Coronary artery (tissue), 2 donors: Measurements from ENCODE around the gene TRANK1.
"Not testable (repeated sequence)": the region's sequence is repeated elsewhere in the genome, so short reads cannot be mapped to it uniquely, and the experiment has no call there.

Experiments
- DNase-seq: peaks from one replicate; pipeline ENCODE4 v3.0.0-alpha.2; 2017; ENCODE audit warnings: low spot score
- H3K27ac ChIP-seq, 2 donors: fragments of 200-600 bp; sonication (generic); one replicate each; pipeline ENCODE4 v1.5.1; 2016 to 2019
- H3K4me3 ChIP-seq: fragments of 200-600 bp; sonication (generic); 2 replicates; pipeline ENCODE4 v1.5.1; 2016; ENCODE audit warnings: mild to moderate bottlenecking, moderate library complexity
- TF ChIP-seq, protein P1 (sequence below): fragments of 200-600 bp; sonication (generic); IDR thresholded peaks from one replicate; pipeline ENCODE4 v1.5.1; 2019; ENCODE audit warnings: antibody characterized with exemption

TRANK1 gene

DNA sequence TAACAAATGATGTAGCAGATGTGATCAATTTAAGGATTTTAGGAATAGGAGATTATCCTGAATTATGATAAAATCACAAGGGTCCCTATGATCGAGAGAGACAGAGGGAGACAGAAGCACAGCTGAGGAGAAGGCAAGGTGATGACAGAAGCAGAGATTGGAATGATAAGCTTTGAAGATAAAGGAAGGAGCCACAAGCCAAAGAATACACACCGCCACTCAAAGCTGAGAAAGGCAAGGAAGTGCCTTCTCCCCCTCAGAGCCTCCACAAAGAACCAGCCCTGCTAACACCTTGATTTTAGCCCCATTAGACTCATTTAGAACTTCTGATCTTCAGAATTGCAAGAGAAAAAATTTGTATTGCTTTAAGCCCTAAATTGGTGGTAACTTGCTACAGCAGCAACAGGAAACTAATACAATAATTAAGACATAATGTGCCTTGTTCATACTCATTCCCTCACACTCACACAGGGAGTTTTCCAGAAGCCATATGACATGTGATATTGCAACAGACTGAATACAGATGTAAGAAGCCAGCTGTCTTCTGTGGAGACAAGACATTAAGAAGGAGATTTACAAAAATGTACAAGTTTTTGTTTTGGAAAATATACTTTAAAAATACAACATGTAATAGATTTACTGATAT is 38.2 kb downstream of the TRANK1 start:
- H3K4me3 ChIP-seq = no peak overlapping the region
- no peak overlapping the region for H3K27ac ChIP-seq
- TF ChIP-seq, protein P1, sequence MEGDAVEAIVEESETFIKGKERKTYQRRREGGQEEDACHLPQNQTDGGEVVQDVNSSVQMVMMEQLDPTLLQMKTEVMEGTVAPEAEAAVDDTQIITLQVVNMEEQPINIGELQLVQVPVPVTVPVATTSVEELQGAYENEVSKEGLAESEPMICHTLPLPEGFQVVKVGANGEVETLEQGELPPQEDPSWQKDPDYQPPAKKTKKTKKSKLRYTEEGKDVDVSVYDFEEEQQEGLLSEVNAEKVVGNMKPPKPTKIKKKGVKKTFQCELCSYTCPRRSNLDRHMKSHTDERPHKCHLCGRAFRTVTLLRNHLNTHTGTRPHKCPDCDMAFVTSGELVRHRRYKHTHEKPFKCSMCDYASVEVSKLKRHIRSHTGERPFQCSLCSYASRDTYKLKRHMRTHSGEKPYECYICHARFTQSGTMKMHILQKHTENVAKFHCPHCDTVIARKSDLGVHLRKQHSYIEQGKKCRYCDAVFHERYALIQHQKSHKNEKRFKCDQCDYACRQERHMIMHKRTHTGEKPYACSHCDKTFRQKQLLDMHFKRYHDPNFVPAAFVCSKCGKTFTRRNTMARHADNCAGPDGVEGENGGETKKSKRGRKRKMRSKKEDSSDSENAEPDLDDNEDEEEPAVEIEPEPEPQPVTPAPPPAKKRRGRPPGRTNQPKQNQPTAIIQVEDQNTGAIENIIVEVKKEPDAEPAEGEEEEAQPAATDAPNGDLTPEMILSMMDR = no peak
- DNase-seq = no peak

DNA sequence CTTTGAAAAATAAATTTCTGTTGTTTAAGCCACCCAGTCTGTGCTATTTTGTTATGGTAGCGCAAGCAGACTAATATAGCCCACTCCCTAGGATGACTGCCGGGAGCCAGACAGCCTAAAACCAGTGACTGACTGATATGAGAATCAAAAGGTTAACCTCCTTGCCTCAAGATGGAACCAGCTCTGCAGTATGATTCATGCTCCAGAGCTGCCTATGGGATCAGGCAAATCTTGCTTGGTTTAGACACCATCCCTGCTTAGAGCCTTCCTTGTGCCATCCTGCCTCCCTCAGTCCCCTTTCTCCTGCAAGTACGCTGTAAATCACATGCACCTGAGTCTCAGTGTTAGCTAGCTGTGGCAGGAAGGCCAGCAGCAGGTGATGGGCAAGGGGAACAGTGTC is 39.3 kb downstream of the TRANK1 start:
- DNase-seq = no peak

DNA sequence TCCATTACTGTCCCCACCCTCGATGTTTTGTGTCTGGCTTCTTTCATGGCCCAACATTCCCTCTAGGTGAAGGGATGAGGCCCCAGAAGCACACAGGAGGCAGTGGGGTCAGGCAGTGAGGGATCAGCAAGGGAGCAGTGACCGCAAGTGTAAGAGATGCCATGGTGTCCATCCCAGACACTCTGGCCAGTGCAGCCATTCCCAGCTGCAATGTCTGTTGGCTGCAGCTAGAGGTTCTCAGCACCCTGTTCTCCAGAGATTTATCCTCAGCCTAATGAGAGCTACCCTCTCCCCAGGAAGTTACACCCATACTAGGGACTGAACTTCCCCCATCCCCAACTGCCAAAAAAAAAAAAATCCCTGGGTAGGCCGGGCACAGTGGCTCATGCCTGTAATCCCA is 40.2 kb downstream of the TRANK1 start:
- TF ChIP-seq, protein P1 = no peak
- no peak overlapping the region for H3K27ac ChIP-seq
- H3K4me3 ChIP-seq = no peak overlapping the region
- DNase-seq = no peak

More for the DNA sequence above, 39.3 kb downstream of the TRANK1 start:
- TF ChIP-seq, protein P1 = no peak
- Histone ChIP-seq H3K4me3 (no peak overlapping the region), H3K27ac (no peak overlapping the region)

DNA sequence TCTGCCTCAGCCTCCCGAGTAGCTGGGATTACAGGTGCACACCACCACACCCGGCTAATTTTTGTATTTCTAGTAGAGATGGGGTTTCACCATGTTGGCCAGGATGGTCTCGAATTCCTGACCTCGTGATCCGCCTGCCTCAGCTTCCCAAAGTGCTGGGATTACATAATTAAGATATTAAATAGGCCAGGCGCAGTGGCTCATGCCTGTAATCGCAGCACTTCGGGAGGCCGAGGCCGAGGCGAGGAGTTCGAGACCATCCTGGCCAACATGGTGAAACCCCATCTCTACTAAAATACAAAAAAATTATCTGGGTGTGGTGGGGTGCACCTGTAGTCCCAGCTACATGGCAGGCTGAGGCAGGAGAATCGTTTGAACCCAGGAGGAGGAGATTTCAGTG is 40.8 kb downstream of the TRANK1 start:
- not testable (repeated sequence) for H3K4me3 ChIP-seq, H3K27ac ChIP-seq, DNase-seq

DNA sequence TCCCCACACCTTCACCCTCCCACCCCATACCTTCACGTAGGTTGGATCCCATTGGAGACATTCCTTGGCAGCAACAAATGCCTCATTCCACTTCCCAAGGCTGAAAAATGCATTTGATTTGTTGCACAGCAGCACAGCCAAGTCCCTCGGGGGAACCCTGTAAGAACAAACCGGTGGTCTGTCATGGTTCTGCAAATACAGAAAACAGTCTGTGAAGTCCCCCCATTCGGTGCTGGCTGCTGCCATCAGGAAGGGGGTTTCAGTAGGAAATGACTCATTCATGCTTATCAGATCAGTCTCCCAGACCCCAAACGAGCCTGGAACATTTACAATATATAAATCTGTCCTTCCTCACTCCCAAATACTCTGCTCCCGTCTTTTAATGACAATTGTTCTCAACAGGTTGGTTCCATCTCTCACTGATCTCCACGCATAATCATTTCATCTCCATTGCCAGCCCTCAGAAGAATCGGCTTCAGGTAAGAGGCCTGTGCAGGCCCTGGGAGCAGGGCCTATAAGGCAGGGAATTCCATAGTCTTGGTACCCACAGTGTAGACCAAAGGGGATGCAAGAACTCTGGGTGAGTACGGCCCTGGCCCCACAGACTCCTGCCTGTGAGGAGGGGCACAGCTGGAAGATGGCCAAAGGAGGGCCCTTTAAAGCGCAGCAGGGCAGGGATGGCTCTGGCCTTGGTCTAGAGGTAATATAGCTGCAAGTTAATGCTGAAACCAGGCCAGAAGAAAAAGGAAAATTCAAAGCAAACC is 41.6 kb downstream of the TRANK1 start:
- H3K27ac ChIP-seq = no peak overlapping the region
- TF ChIP-seq, protein P1 = no peak
- no peak overlapping the region for H3K4me3 ChIP-seq
- no peak for DNase-seq

DNA sequence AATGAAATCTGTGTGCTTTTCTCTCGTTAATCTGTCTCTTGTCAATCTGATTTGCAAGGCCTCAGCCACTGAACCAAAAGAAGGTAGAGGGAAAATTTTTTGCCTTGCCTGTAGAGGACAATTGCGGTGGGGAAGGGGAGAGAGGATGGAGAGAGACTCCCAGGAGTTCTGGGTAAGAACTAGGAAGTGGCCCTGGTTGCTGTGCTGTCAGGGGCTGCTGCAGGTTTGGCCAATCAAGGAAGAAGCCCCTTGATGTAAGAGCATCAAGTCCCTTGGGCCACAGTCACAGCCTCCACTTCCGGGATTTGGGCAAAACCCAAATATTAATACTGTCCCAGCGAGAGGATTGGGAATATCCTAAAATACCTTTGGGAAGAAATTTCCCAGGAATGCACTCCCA is 43.3 kb downstream of the TRANK1 start:
- TF ChIP-seq, protein P1 = no peak
- H3K27ac ChIP-seq = no peak overlapping the region
- no peak overlapping the region for H3K4me3 ChIP-seq
- DNase-seq = no peak

DNA sequence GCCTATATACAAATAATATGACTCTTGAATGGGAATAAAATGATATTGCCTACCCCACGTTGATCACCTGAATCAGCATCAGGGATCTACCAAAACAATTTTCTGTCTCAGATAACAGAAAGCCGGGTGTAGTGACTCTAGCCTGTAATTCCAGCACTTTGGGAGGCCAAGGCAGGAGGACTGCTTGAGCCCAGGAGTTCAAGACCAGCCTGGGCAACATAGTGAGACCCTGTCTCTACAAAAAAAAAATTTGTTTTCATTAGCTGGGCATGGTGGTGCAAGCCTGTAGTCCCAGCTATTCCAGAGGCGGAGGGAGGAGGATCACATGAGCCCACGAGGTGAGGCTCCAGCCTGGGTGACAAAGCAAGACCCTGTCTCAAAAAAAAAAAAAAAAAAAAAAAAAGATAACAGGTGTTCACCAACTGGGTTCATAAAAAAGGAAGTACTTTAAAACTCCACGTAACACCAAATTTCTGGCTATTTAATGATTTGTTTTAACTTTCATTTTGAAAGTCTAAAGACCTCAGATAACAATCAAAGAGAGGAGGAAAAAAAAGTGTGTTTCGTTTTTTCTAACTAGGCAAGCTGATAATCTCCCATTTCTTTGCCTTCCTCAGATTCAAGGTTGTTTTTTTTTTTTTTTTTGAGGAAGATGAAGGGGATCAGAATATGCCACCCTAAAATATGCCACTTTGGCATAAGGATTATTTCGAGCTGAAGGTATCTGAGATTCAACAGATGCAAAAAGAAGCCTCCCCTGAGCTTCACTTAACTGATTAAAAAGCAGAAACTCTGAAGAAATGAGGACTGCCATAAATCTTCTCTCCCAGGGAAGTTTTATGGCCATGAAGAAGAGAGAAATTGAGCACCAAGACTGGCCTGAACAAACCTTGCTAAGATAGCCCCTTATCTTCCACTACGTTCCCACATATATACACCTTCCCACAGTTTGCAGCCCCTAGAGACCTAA is 44.1 kb downstream of the TRANK1 start:
- no peak for DNase-seq
- no peak overlapping the region for H3K27ac ChIP-seq
- no peak overlapping the region for H3K4me3 ChIP-seq
- TF ChIP-seq, protein P1 = no peak
